NOMO-1 (cell line): ENCODE measurements around the gene BMERB1.
"Not testable (repeated sequence)": the region's sequence is repeated elsewhere in the genome, so short reads cannot be mapped to it uniquely, and the experiment has no call there.

Source experiments
- DNase-seq, 2 experiments: peaks; one replicate each; lab custom pipeline; 2025; ENCODE audit not compliant: unreplicated experiment in 2 of 2; lab: John Stamatoyannopoulos, UW

Gene BMERB1

GRCh38 chr16:15607221-15607699 lies 172.9 kb downstream of the BMERB1 start:
- not testable (repeated sequence) for DNase-seq

- DNase-seq, result no peak
These were observed 173.5 kb downstream of the BMERB1 start for GRCh38 chr16:15607700-15608396.

- no peak for DNase-seq
These were observed 174.3 kb downstream of the BMERB1 start for GRCh38 chr16:15608398-15609285.

- DNase-seq, result no peak
These were observed 174.9 kb downstream of the BMERB1 start for GRCh38 chr16:15609286-15609649.

GRCh38 chr16:15610369-15610871 lies 176.0 kb downstream of the BMERB1 start:
- no peak for DNase-seq

- no peak for DNase-seq
These were observed 177.2 kb downstream of the BMERB1 start for GRCh38 chr16:15611610-15612009.

- no peak for DNase-seq
These were observed 179.3 kb downstream of the BMERB1 start for GRCh38 chr16:15613676-15614075.

GRCh38 chr16:15616012-15616411 lies 181.6 kb downstream of the BMERB1 start:
- DNase-seq, result no peak

GRCh38 chr16:15616475-15617165 lies 182.2 kb downstream of the BMERB1 start:
- DNase-seq, result no peak

GRCh38 chr16:15617901-15618300 lies 183.5 kb downstream of the BMERB1 start:
- no peak for DNase-seq

- no peak for DNase-seq
These were observed 184.0 kb downstream of the BMERB1 start for GRCh38 chr16:15618392-15618791.

GRCh38 chr16:15620611-15621195 lies 186.3 kb downstream of the BMERB1 start:
- DNase-seq, result no peak

GRCh38 chr16:15621456-15621855 lies 187.1 kb downstream of the BMERB1 start:
- DNase-seq, result no peak

- no peak for DNase-seq
These were observed 187.5 kb downstream of the BMERB1 start for GRCh38 chr16:15621889-15622288.

- no peak for DNase-seq
These were observed 197.5 kb downstream of the BMERB1 start for GRCh38 chr16:15631730-15632409.

- DNase-seq, result no peak
These were observed 201.5 kb downstream of the BMERB1 start for GRCh38 chr16:15635926-15636325.

- no peak for DNase-seq
These were observed 202.0 kb downstream of the BMERB1 start for GRCh38 chr16:15636392-15636873.
